SJSA1 (cell line): Measurements from ENCODE around the gene SSX4B. TPM values are rescaled to one million over a fixed set of nuclear protein-coding genes. Genes with fewer than 3 reads are reported as not detected.
"Not testable (repeated sequence)": the region's sequence is repeated elsewhere in the genome, so short reads cannot be mapped to it uniquely, and the experiment has no call there.

ENCODE experiments used
- DNase-seq, 2 experiments: peaks; one replicate each; pipeline ENCODE4 v3.0.0-alpha.2; 2015 to 2020; ENCODE audit warnings: low spot score in 2 of 2, low read depth in 1 of 2
- H3K27ac ChIP-seq: fragments of 250-450 bp; sonication (Bioruptor Pico); 2 replicates; pipeline ENCODE4 v1.5.1; 2020; ENCODE audit warnings: mild to moderate bottlenecking, moderate library complexity
- H3K27me3 ChIP-seq: fragments of 250-450 bp; sonication (Bioruptor Pico); replicated peaks from 2 replicates; pipeline ENCODE4 v1.5.1; 2020; ENCODE audit warnings: mild to moderate bottlenecking, moderate library complexity
- H3K36me3 ChIP-seq: fragments of 250-450 bp; sonication (Bioruptor Pico); 2 replicates; pipeline ENCODE4 v1.5.1; 2020; ENCODE audit warnings: mild to moderate bottlenecking
- H3K4me1 ChIP-seq: fragments of 250-450 bp; sonication (Bioruptor Pico); replicated peaks from 2 replicates; pipeline ENCODE4 v1.6.1; 2021; ENCODE audit warnings: mild to moderate bottlenecking
- H3K4me3 ChIP-seq: fragments of 250-450 bp; sonication (Bioruptor Pico); 2 replicates; pipeline ENCODE4 v1.5.1; 2020; ENCODE audit warnings: mild to moderate bottlenecking
- H3K9me3 ChIP-seq: fragments of 250-450 bp; sonication (Bioruptor Pico); replicated peaks from 2 replicates; pipeline ENCODE4 v1.5.1; 2020; ENCODE audit warnings: mild to moderate bottlenecking
- total RNA-seq: library from RNA; depleted of rRNA; stranded (reverse); fragments of >200 nt; shearing (Covaris generic); gene quantifications from 2 replicates; pipeline ENCODE4 v1.2.3, GENCODE V29; 2014; rRNA removed

Gene SSX4B
- total RNA-seq, 1 experiment from 2014 or later, result 0.11 TPM

DNA sequence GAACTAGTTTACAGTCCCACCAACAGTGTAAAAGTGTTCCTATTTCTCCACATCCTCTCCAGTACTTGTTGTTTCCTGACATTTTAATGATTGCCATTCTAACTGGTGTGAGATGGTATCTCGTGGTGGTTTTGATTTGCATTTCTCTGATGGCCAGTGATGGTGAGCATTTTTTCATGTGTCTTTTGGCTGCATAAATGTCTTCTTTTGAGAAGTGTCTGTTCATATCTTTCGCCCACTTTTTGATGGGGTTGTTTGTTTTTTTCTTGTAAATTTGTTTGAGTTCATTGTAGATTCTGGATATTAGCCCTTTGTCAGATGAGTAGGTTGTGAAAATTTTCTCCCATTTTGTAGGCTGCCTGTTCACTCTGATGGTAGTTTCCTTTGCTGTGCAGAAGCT lies 14.8 kb downstream of the SSX4B start:
- H3K4me1 ChIP-seq, H3K4me3 ChIP-seq, H3K36me3 ChIP-seq, H3K27ac ChIP-seq, H3K27me3 ChIP-seq, DNase-seq, H3K9me3 ChIP-seq: not testable (repeated sequence)

DNA sequence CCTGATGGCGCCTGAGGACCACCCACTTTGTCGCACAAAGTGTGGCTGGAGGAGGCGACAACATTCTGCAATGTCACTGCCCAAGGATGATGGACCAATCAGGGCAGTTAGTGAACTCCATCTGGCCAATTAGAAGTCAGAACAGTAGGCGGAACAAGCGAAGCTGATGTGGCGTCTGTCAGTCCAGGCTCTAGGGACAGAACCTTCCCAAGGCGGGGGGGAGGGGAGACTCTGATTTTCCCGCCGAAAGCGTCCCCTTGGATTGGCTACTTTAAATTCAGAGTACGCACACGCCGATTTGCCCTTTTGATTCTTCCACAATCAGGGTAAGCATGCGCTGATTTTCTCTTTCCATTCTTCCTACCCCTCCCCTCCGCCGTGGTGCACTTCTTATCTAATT lies 28.5 kb downstream of the SSX4B start, which contains the start of gene SSX4:
Gene SSX4, plus strand, starts transcription at position 301 of the 400 bp plus-strand sequence. CDS start 515 bp downstream, outside the sequence.
- not testable (repeated sequence) for DNase-seq, H3K36me3 ChIP-seq, H3K4me3 ChIP-seq

DNA sequence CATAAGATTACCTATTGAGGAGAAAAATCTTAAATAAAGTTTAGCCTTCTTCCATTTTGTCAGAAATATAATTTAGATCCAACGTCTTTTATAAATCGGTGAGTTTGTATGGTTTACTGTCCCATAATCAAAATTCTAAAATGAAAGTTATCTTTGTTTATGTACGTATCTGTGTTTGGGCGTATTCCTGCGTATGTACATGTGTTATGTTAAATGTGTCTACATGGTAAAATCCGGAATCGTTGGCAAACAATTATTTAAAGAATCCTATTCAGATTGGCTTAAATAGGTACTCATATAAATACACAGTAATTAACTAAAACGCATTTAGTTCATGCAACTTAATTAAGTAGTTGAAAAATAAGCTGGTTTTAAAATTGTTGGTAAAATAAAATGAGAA lies 41.4 kb downstream of the SSX4B start:
- H3K36me3 ChIP-seq, H3K27ac ChIP-seq, H3K9me3 ChIP-seq, H3K4me3 ChIP-seq, H3K27me3 ChIP-seq, DNase-seq, H3K4me1 ChIP-seq: not testable (repeated sequence)

More for the DNA sequence above, 28.5 kb downstream of the SSX4B start, which contains the start of gene SSX4:
- H3K4me1 ChIP-seq, H3K27me3 ChIP-seq, H3K27ac ChIP-seq, H3K9me3 ChIP-seq: not testable (repeated sequence)

GRCh38 chrX:48367717-48368408 lies 43.9 kb downstream of the SSX4B start:
- not testable (repeated sequence) for DNase-seq, H3K27ac ChIP-seq, H3K9me3 ChIP-seq, H3K36me3 ChIP-seq, H3K27me3 ChIP-seq, H3K4me1 ChIP-seq, H3K4me3 ChIP-seq

GRCh38 chrX:48359281-48359680 lies 52.5 kb downstream of the SSX4B start:
- not testable (repeated sequence) for H3K4me3 ChIP-seq, H3K27me3 ChIP-seq, H3K27ac ChIP-seq, DNase-seq, H3K4me1 ChIP-seq, H3K9me3 ChIP-seq, H3K36me3 ChIP-seq

- H3K4me1 ChIP-seq, result no peaks in the 10 kb centered on the region
- no peaks in the 10 kb centered on the region for H3K27me3 ChIP-seq
- no peak overlapping the region for H3K4me3 ChIP-seq
- no peaks in the 10 kb centered on the region for H3K36me3 ChIP-seq
- H3K9me3 ChIP-seq, result no peaks in the 10 kb centered on the region
- no peak for DNase-seq
- H3K27ac ChIP-seq, result no peak overlapping the region
Observed at GRCh38 chrX:48357681-48358080, 54.1 kb downstream of the SSX4B start.

DNA sequence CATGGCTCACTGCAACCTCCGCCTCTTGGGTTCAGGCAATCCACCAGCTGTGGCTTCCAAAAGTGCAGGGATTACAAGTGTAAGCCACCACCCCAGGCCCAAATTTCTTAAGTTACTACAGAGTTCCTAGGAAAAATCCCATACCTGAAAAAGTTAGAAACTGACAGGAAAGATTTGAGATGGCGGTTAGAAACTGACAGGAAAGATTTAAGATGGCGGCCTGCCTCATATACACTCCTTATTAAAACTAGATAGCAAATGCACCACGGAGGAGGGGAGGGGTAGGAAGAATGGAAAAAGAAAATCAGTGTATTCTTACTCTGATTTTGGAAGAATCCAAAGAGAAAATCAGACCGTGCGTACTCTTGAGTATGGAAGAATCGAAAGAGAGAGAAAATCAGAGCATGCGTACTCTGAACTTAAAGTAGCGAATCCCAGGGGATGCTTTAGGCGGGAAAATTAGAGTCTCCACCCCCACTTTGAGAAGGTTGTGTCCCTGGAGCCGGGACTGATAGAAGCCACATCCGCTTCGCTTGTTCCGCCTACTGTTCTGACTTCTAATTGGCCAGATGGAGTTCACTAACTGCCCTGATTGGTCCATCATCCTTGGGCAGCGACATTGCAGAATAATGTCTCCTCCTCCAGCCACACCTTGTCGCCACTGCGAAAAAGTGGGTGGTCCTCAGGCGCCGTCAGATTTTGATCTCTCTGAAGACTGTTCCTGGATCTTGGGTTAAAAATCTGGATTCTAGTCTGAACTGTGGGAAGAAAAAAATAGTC lies 55.3 kb downstream of the SSX4B start, which contains the start of gene SSX3:
Gene SSX3, minus strand, starts transcription at position 389 of the 780 bp plus-strand sequence. CDS start 1,454 bp downstream, outside the sequence.
- H3K36me3 ChIP-seq, H3K4me3 ChIP-seq, DNase-seq, H3K27ac ChIP-seq, H3K27me3 ChIP-seq, H3K4me1 ChIP-seq, H3K9me3 ChIP-seq: not testable (repeated sequence)

Other genes starting within 250 kb of the SSX4B start
- not detected in 2 replicates for gene SSX5, start 215.2 kb downstream of the SSX4B start, total RNA-seq
- 1.4 TPM in 1 of 2 replicates, not detected in the other for gene SSX1, start 156.6 kb downstream of the SSX4B start, total RNA-seq
- gene SSX3, start 55.3 kb downstream of the SSX4B start, total RNA-seq, result not detected in 2 replicates
- gene SSX4, start 28.4 kb downstream of the SSX4B start, total RNA-seq, result 0.11 TPM in 1 of 2 replicates, not detected in the other
- 0.16 TPM in 1 of 2 replicates, not detected in the other for gene SLC38A5, start 58.3 kb upstream of the SSX4B start, total RNA-seq
- 67.5 and 122 TPM in 2 replicates for gene FTSJ1, start 64.2 kb upstream of the SSX4B start, total RNA-seq
- 13.3 and 25.2 TPM in 2 replicates for gene PORCN, start 97.0 kb upstream of the SSX4B start, total RNA-seq
- 76.1 and 101 TPM in 2 replicates for gene EBP, start 109.8 kb upstream of the SSX4B start, total RNA-seq
- 6.5 and 24.1 TPM in 2 replicates for gene TBC1D25, start 127.8 kb upstream of the SSX4B start, total RNA-seq
- 228 and 314 TPM in 2 replicates for gene RBM3, start 162.5 kb upstream of the SSX4B start, total RNA-seq
- gene WDR13, start 185.5 kb upstream of the SSX4B start, total RNA-seq, result 64.2 and 113 TPM in 2 replicates